ENCODE data around the gene DUOXA2.
A peak's percentile ranks its signal among the peaks of the same experiment; 100 is the strongest.

DUOXA2 gene

DNA sequence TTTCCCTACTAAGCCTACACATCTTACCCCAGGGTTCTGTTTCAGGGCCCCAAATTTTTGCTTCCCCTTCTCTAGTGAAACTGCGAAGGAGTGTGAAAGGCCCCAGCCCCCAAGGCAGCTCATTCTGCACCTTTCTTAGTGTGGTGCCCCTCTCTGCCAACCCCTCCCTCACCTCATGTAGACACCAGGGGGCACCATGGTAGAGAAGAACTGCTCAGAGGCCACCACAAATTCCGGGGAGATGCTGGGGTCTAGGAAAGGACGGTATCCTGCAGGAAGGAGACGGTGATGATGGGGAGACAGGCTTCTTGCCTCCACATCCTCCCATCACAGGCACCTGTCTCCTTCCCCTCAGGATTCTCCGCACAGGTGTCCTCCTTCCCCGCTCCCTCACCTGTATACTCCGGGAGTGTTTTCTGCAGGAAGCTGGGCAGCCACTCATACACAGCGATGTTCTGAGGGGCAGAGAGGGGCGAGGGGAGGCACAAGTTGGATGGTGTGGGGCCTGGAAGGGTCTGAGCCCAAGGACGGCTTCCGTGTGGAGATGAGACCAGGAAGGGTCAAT, 3.8 kb upstream of the DUOXA2 start:
- TF ChIP-seq, protein P1, sequence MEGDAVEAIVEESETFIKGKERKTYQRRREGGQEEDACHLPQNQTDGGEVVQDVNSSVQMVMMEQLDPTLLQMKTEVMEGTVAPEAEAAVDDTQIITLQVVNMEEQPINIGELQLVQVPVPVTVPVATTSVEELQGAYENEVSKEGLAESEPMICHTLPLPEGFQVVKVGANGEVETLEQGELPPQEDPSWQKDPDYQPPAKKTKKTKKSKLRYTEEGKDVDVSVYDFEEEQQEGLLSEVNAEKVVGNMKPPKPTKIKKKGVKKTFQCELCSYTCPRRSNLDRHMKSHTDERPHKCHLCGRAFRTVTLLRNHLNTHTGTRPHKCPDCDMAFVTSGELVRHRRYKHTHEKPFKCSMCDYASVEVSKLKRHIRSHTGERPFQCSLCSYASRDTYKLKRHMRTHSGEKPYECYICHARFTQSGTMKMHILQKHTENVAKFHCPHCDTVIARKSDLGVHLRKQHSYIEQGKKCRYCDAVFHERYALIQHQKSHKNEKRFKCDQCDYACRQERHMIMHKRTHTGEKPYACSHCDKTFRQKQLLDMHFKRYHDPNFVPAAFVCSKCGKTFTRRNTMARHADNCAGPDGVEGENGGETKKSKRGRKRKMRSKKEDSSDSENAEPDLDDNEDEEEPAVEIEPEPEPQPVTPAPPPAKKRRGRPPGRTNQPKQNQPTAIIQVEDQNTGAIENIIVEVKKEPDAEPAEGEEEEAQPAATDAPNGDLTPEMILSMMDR (IDR thresholded peaks at IDR 0.05; ENCODE audit: borderline replicate concordance, insufficient read depth, low read depth, low read length) = peak; percentile 17; the same call in 1 of the 2 replicates

DNA sequence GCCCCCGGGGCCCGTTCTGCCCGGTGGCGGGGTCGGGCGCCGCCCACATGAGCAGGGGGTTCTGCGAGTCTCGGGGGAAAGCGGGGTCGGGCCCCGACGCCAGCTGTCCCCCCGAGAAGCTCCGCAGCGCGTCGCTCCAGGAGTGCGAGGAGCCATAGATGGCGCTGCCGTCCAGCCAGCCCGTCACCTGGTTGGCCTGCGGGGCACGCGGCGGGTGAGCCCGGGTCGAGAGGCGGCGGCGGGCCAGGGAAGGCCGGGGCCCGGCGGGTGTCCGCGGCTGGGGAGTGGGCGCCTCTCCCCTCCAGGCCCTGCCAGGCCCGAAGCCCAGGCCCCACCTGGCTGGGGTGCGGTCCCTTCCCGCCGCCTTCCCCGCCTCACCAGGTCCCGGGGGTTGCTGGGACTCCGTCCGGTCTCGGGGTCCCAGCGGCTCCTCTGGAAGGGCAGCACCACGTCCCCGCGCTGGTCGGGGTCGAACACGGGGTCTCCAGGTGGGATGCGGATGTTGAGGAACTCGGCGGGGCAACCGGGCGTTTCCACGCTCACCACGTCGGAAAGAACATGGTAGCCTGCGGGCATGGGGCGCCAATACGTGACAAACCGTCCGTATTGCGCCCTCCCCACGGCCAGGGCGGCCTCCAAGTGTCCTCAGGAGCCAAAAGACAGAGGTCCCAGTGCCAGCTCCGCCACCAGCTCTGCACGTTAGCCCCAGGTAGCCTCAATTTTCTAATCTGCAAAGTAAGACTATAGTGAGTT, 2.6 kb upstream of the DUOXA2 start:
- TF ChIP-seq, protein P1 (IDR thresholded peaks at IDR 0.05; ENCODE audit: borderline replicate concordance, insufficient read depth, low read depth, low read length) = no peak
- no peak overlapping the region for H3K4me3 ChIP-seq (ENCODE audit: low read depth, low read length)

More for the DNA sequence above, 3.8 kb upstream of the DUOXA2 start:
- no peak overlapping the region for H3K4me3 ChIP-seq (ENCODE audit: low read depth, low read length)

DNA sequence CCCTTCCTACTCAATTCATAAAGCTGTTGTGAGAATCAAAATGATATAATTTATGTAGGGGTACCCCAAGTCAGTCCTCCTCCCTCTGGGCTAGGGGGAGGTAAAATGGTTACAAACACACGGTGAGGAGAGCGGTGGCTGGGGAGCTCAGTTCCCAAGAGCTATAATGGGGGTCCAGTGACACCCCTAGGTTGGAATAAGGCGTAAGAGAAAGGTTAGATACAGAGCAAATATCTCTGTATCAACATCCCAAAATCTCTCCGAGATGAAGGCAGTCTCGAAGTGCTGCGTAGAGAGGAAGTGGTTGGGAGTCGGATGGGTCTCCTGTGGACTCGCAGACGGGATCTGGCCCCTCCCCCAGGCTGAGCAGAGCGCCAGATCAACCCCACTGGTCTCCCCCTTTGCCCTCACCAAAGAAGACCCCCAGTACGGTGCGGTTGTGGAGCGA, 2.0 kb upstream of the DUOXA2 start:
- TF ChIP-seq, protein P1 (IDR thresholded peaks at IDR 0.05; ENCODE audit: borderline replicate concordance, insufficient read depth, low read depth, low read length) = no peak
- H3K4me3 ChIP-seq (ENCODE audit: low read depth, low read length) = no peak overlapping the region

DNA sequence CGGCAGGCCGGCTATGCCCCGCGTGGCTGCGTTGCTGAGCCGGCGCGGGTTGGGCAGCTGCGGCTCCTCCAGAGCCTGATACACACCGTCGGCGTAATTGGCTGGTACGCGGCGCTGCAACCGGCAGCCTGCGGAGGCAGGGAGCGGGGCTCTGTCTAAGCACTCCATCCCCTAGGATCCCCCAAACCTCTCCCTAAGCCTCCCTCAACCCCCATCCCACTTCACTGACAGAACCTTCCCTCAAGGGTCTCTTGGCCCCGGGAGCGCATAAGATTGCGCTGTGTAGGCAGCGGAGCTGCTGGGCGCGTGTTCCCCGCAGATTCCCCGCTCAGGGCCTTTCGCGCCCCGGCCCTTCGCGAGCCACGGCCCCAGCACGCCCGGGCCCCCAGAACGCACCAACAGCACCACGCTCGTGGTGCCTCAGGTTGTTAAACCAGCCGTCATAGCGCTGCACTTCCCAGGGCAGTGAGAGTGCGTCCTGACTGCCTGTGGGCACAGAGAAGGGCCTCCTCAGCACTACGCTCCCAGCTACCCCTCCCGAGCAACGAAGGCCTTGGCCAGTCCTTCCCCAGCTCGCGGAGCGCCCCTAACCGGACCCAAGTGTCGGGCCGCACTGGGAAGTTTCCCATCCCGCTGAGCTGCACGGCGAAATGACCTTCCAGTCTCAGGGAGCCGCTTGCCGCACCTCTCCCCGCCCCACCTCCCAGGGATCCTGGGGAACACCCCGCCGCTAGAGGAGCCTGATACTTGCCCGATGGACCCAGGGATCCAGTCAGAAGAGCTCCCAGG, 1.3 kb upstream of the DUOXA2 start:
- no peak overlapping the region for H3K4me3 ChIP-seq (ENCODE audit: low read depth, low read length)
- TF ChIP-seq, protein P1 (IDR thresholded peaks at IDR 0.05; ENCODE audit: borderline replicate concordance, insufficient read depth, low read depth, low read length) = no peak

DNA sequence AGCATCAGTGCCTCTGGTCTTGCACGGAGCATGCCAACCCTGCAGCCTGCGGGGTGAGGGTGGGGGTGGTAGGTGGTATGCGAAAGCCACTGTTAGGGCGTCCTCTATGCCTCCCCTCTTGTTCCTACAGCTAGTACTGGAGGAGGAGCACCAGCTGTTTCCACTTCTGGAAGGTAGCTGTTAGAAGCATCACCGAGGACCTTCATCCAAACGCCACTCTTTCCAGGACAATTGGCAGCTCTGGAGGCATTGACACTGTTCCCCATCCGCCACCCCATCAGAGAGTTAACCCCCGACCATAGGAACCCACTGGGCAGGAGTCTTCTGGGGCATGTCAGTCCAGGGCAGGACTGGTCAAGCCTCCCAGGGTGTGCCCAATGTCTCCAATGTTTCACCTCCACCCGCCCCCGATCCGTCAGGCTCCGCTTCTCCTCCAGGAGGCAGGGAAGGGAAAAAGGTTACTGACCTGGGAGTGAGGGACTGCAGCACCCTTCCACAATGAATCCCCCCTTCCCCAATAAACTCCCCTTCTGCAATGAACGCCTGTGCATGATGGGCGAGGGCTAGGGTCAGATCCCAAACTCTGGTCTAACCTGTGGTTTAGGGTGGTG, 641 bp upstream of the DUOXA2 start:
- TF ChIP-seq, protein P1 (IDR thresholded peaks at IDR 0.05; ENCODE audit: borderline replicate concordance, insufficient read depth, low read depth, low read length) = no peak
- no peak overlapping the region for H3K4me3 ChIP-seq (ENCODE audit: low read depth, low read length)

DNA sequence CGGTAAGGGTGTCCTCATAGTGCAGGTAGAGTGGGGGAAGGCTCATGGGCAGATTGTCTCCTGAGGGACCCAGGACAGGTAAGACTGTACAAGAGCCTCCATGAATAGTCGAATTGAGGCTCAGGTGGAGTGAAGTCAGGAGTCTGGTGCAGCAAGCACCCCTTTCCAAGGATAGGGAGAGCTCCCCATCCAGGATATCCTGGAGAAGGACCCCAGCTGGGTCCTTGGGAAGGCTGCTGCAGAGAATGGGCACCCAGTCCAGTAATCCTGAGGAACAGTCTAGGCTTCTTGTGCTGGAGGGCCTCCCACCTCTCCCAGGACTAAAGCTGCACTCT, 592 bp downstream of the DUOXA2 start:
- H3K4me3 ChIP-seq (ENCODE audit: low read depth, low read length) = no peak overlapping the region
- TF ChIP-seq, protein P1 (IDR thresholded peaks at IDR 0.05; ENCODE audit: borderline replicate concordance, insufficient read depth, low read depth, low read length) = no peak
